Neural crest cell (in vitro differentiated cells): ENCODE data around the gene KIAA0408. TPM values are rescaled to one million over a fixed set of nuclear protein-coding genes. Genes with fewer than 3 reads are reported as not detected.

Experiments
- DNase-seq: peaks from one replicate; pipeline ENCODE4 v3.0.0; 2021; ENCODE audit warnings: low read depth, mixed read lengths, low spot score
- H3K27ac Mint-ChIP-seq: one replicate; pipeline ENCODE4 v1.8.0; 2021; ENCODE audit warnings: mild to moderate bottlenecking, mixed read lengths; ENCODE audit not compliant: unreplicated experiment
- H3K27me3 Mint-ChIP-seq: 2 replicates; pipeline ENCODE4 v1.8.0; 2021; ENCODE audit warnings: low read depth, mild to moderate bottlenecking, mixed read lengths
- H3K36me3 Mint-ChIP-seq: 2 replicates; pipeline ENCODE4 v1.8.0; 2021; ENCODE audit warnings: low read depth, mild to moderate bottlenecking, mixed read lengths
- H3K4me1 Mint-ChIP-seq: 2 replicates; pipeline ENCODE4 v1.8.0; 2021; ENCODE audit warnings: mixed read lengths
- H3K4me3 Mint-ChIP-seq: one replicate; pipeline ENCODE4 v1.8.0; 2021; ENCODE audit warnings: mild to moderate bottlenecking, mixed read lengths
- H3K9me3 Mint-ChIP-seq: 2 replicates; pipeline ENCODE4 v1.8.0; 2021; ENCODE audit warnings: mixed read lengths
- long read RNA-seq: library from polyadenylated mRNA; unstranded; transcript quantifications from one replicate; pipeline ENCODE4 v2.0.0, GENCODE V29; 2020
- total RNA-seq: library from RNA; stranded (reverse); gene quantifications from 2 replicates; pipeline ENCODE4 v1.2.1, GENCODE V29; 2021
- TF ChIP-seq, protein P1 (sequence below): fragments of 200-600 bp; sonication (generic); conservative IDR thresholded peaks from 2 replicates; pipeline ENCODE4 v1.5.0; 2021; ENCODE audit warnings: antibody characterized with exemption, mild to moderate bottlenecking

Gene KIAA0408
- total RNA-seq, result 39.1 and 40.7 TPM in 2 replicates
- long read RNA-seq, full-length matches to known transcripts, result 1 of 9 reads
- long read RNA-seq, partial matches to known transcripts, result 4 of 9 reads
- long read RNA-seq, other reads (novel, unspliced or antisense), result 4 of 9 reads

DNA sequence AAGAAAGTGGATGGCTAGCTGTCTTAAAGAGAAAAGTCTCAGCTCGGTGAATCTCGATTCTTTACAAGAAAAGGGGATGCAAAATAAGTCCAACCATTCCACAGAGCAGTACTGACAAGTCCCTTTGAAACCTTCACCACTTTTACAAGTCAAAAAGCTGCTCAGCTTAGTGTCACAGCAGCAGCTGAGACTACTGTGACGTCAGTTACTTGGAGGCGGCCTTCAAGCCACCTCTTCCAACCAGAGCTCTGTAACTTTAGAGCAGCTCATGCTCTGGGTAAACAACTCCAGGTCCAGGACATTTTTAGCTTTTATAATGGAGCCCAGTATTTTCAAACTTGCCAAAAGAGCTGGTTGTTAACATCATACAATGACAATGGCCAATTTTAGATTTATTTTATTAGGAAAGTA lies at the start of gene KIAA0408:
TSS of gene KIAA0408 (minus strand) at position 159 of the 411 bp plus-strand sequence. CDS start 5,408 bp downstream, outside the sequence.
- no peaks in the 10 kb centered on the region for H3K9me3 Mint-ChIP-seq
- H3K27me3 Mint-ChIP-seq, result no peaks in the 10 kb centered on the region
- H3K4me3 Mint-ChIP-seq, result no peak within 1 kb of the TSS
- TF ChIP-seq, protein P1, sequence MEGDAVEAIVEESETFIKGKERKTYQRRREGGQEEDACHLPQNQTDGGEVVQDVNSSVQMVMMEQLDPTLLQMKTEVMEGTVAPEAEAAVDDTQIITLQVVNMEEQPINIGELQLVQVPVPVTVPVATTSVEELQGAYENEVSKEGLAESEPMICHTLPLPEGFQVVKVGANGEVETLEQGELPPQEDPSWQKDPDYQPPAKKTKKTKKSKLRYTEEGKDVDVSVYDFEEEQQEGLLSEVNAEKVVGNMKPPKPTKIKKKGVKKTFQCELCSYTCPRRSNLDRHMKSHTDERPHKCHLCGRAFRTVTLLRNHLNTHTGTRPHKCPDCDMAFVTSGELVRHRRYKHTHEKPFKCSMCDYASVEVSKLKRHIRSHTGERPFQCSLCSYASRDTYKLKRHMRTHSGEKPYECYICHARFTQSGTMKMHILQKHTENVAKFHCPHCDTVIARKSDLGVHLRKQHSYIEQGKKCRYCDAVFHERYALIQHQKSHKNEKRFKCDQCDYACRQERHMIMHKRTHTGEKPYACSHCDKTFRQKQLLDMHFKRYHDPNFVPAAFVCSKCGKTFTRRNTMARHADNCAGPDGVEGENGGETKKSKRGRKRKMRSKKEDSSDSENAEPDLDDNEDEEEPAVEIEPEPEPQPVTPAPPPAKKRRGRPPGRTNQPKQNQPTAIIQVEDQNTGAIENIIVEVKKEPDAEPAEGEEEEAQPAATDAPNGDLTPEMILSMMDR, result no peak
- peaks cover 12% of the 10 kb centered on the region for H3K4me1 Mint-ChIP-seq
- no peaks in the 10 kb centered on the region for H3K36me3 Mint-ChIP-seq
- no peak for DNase-seq
- H3K27ac Mint-ChIP-seq, result no peak within 1 kb of the TSS

DNA sequence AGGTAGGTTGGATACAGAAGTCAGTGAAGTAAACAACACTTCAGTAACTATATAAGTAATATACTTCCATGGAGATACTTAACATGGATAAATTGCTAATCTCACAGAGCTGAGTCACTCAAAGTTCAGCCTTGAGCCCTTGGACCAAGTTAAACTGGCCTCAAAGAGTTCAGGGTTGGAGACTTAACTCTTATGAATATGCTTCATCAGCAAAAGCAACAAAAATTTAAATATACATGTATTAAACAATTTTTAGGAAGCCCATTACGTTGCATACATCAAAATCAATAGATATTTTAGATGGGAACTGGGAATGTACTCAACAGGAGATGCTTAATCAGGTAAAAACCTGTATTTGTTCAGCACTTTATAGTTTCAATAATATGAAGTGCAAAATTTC lies 47.7 kb upstream of the KIAA0408 start:
- peaks cover 11% of the 10 kb centered on the region for H3K4me1 Mint-ChIP-seq
- no peaks in the 10 kb centered on the region for H3K27me3 Mint-ChIP-seq
- DNase-seq, result no peak
- TF ChIP-seq, protein P1, result no peak
- no peak overlapping the region for H3K4me3 Mint-ChIP-seq
- peaks cover 40% of the 10 kb centered on the region for H3K36me3 Mint-ChIP-seq
- H3K27ac Mint-ChIP-seq, result no peak overlapping the region
- no peaks in the 10 kb centered on the region for H3K9me3 Mint-ChIP-seq

GRCh38 chr6:127503022-127503421 lies 43.8 kb upstream of the KIAA0408 start:
- no peak overlapping the region for H3K27ac Mint-ChIP-seq
- TF ChIP-seq, protein P1, result no peak
- peaks cover 16% of the 10 kb centered on the region for H3K36me3 Mint-ChIP-seq
- DNase-seq, result no peak
- no peak overlapping the region for H3K4me3 Mint-ChIP-seq
- no peaks in the 10 kb centered on the region for H3K4me1 Mint-ChIP-seq
- H3K9me3 Mint-ChIP-seq, result no peaks in the 10 kb centered on the region
- no peaks in the 10 kb centered on the region for H3K27me3 Mint-ChIP-seq

DNA sequence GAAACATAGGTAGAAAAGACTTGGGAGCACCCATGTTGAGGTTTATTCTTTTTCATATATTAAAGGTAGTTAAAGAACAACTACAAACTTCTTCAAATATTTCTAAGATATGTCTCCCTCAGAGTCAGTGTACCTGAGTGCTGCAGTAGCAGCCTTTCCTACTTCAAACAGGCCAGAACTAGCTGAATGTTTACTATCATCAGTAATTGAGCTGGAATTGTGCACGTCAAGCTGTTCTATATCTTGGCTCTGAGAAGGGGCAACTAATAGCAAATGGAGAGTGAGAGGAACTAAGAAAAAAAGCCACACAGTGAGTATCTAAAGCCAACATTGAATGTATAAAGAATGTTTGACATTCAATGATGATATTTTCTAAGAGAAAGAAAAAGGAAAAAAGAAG lies 38.2 kb upstream of the KIAA0408 start:
- Mint-ChIP-seq H3K9me3 (no peaks in the 10 kb centered on the region), H3K36me3 (peaks cover 22% of the 10 kb centered on the region), H3K27me3 (no peaks in the 10 kb centered on the region), H3K27ac (no peak overlapping the region), H3K4me3 (no peak overlapping the region), H3K4me1 (no peaks in the 10 kb centered on the region)
- no peak for DNase-seq
- TF ChIP-seq, protein P1, result no peak

GRCh38 chr6:127496471-127496870 lies 37.3 kb upstream of the KIAA0408 start:
- Mint-ChIP-seq H3K4me1 (no peaks in the 10 kb centered on the region), H3K9me3 (peaks cover 2% of the 10 kb centered on the region), H3K27me3 (no peaks in the 10 kb centered on the region), H3K27ac (no peak overlapping the region), H3K36me3 (peaks cover 31% of the 10 kb centered on the region), H3K4me3 (no peak overlapping the region)
- no peak for DNase-seq
- TF ChIP-seq, protein P1, result no peak
